Measurements from ENCODE around the gene POM121L12.

GRCh38 chr7:53001221-53001620, 34.2 kb upstream of the POM121L12 start:
- no peak for TF ChIP-seq CTCF (IDR thresholded peaks at IDR 0.05)
- TF ChIP-seq EZH2 (IDR thresholded peaks at IDR 0.05; ENCODE audit: borderline replicate concordance, insufficient read depth, low read depth, low read length, poor library complexity, severe bottlenecking) = no peak

All from B cell (primary cell).